MM.1S (cell line): ENCODE results near the gene FOXO3.

ENCODE experiments used
- CTCF ChIP-seq: fragments of 300-600 bp; sonication (generic); IDR thresholded peaks from 2 replicates; pipeline ENCODE4 v1.5.1; 2016; ENCODE audit warnings: antibody characterized with exemption, low read length, mixed read lengths
- EZH2 ChIP-seq: fragments of 300-600 bp; sonication (generic); optimal IDR thresholded peaks from 2 replicates; pipeline ENCODE3; 2017; ENCODE audit warnings: low read depth, mild to moderate bottlenecking, antibody characterized with exemption, low read length, mixed read lengths

- TF ChIP-seq CTCF = no peak
- no peak for TF ChIP-seq EZH2
Measured at GRCh38 chr6:108637963-108638362, 77.2 kb downstream of the FOXO3 start.
